Glomerular endothelial cell (primary cell): ENCODE data around the gene SLC7A8. TPM values are rescaled to one million over a fixed set of nuclear protein-coding genes. Genes with fewer than 3 reads are reported as not detected.

Source experiments
- total RNA-seq: library from RNA; depleted of rRNA; stranded (reverse); fragments of >200 nt; gene quantifications from 2 replicates; pipeline ENCODE4 v1.2.3, GENCODE V29; 2015

The SLC7A8 gene
- total RNA-seq, 1 donor from 2014 or later = 0.29 TPM

Other genes with a start within 250 kb of the SLC7A8 start
- 25.4 and 38.7 TPM in 2 replicates for gene HAUS4, start 226.6 kb downstream of the SLC7A8 start, total RNA-seq
- 46.5 and 51.0 TPM in 2 replicates for gene AJUBA, start 201.1 kb downstream of the SLC7A8 start, total RNA-seq
- 5.6 and 6.6 TPM in 2 replicates for gene C14orf93, start 173.5 kb downstream of the SLC7A8 start, total RNA-seq
- 244 and 335 TPM in 2 replicates for gene PSMB5, start 148.8 kb downstream of the SLC7A8 start, total RNA-seq
- gene PSMB11, start 141.4 kb downstream of the SLC7A8 start, total RNA-seq = not detected in 2 replicates
- gene CDH24, start 126.1 kb downstream of the SLC7A8 start, total RNA-seq = 8.9 and 11.9 TPM in 2 replicates
- 91.2 and 142 TPM in 2 replicates for gene ACIN1, start 88.5 kb downstream of the SLC7A8 start, total RNA-seq
- gene C14orf119, start 88.2 kb downstream of the SLC7A8 start, total RNA-seq = 41.0 and 73.7 TPM in 2 replicates
- not detected in 2 replicates for gene CIROP, start 78.7 kb downstream of the SLC7A8 start, total RNA-seq
- gene CEBPE, start 64.4 kb downstream of the SLC7A8 start, total RNA-seq = not detected in 2 replicates
- gene RNF212B, start 54.3 kb upstream of the SLC7A8 start, total RNA-seq = not detected in 2 replicates
- gene HOMEZ, start 102.5 kb upstream of the SLC7A8 start, total RNA-seq = 13.8 and 14.6 TPM in 2 replicates
- 1.3 and 4.7 TPM in 2 replicates for gene PPP1R3E, start 119.2 kb upstream of the SLC7A8 start, total RNA-seq
- gene BCL2L2, start 123.2 kb upstream of the SLC7A8 start, total RNA-seq = 12.6 and 23.5 TPM in 2 replicates
- gene PABPN1, start 137.8 kb upstream of the SLC7A8 start, total RNA-seq = 60.7 and 79.2 TPM in 2 replicates
- 1.2 and 7.3 TPM in 2 replicates for gene SLC22A17, start 169.2 kb upstream of the SLC7A8 start, total RNA-seq
- gene EFS, start 181.5 kb upstream of the SLC7A8 start, total RNA-seq = 0.24 and 0.82 TPM in 2 replicates
- not detected in 2 replicates for gene IL25, start 189.1 kb upstream of the SLC7A8 start, total RNA-seq
- not detected in 2 replicates for gene CMTM5, start 193.4 kb upstream of the SLC7A8 start, total RNA-seq
- not detected in 2 replicates for gene MYH6, start 224.6 kb upstream of the SLC7A8 start, total RNA-seq